ENCODE results near the gene ZNF24.

The ZNF24 gene

GRCh38 chr18:35343936-35344735 is at the start of gene ZNF24:
Gene ZNF24, minus strand, starts transcription at chr18:35344420. Its CDS starts 3,770 bp downstream, at chr18:35340650.
- Histone ChIP-seq H3K9ac (ENCODE audit: low read length) (peak within 1 kb of the TSS; percentile 89), H3K4me1 (ENCODE audit: insufficient read depth, low read length) (peaks cover 28% of the 10 kb centered on the region)

GRCh38 chr18:35393716-35394115 is 49.5 kb upstream of the ZNF24 start:
- H3K4me3 ChIP-seq (ENCODE audit: low read depth in 1 of 2, low read length in 2 of 2): no peak overlapping the region
- H3K27ac ChIP-seq (ENCODE audit: low read depth, low read length): no peak overlapping the region
- no peaks in the 10 kb centered on the region for H3K9me3 ChIP-seq (ENCODE audit: low read length)
- H3K36me3 ChIP-seq (ENCODE audit: insufficient read depth, low read length): no peaks in the 10 kb centered on the region
- no peak overlapping the region for H3K9ac ChIP-seq (ENCODE audit: low read length)
- no peaks in the 10 kb centered on the region for H3K4me1 ChIP-seq (ENCODE audit: insufficient read depth, low read length)
- no peaks in the 10 kb centered on the region for H3K27me3 ChIP-seq (ENCODE audit: control insufficient read depth in 1 of 2, insufficient read depth in 2 of 2, low read length in 2 of 2)

More at GRCh38 chr18:35343936-35344735, at the start of gene ZNF24:
- Histone ChIP-seq H3K4me3 (ENCODE audit: low read depth in 1 of 2, low read length in 2 of 2) (peak within 1 kb of the TSS; percentile 75 to 99), H3K27me3 (ENCODE audit: control insufficient read depth in 1 of 2, insufficient read depth in 2 of 2, low read length in 2 of 2) (no peaks in the 10 kb centered on the region), H3K36me3 (ENCODE audit: insufficient read depth, low read length) (peaks cover 11% of the 10 kb centered on the region), H3K27ac (ENCODE audit: low read depth, low read length) (peak within 1 kb of the TSS; percentile 100), H3K9me3 (ENCODE audit: low read length) (no peaks in the 10 kb centered on the region)

GRCh38 chr18:35392375-35392774 is 48.2 kb upstream of the ZNF24 start:
- Histone ChIP-seq H3K4me1 (ENCODE audit: insufficient read depth, low read length) (no peaks in the 10 kb centered on the region), H3K9me3 (ENCODE audit: low read length) (no peaks in the 10 kb centered on the region), H3K27me3 (ENCODE audit: control insufficient read depth in 1 of 2, insufficient read depth in 2 of 2, low read length in 2 of 2) (no peaks in the 10 kb centered on the region), H3K9ac (ENCODE audit: low read length) (no peak overlapping the region), H3K27ac (ENCODE audit: low read depth, low read length) (no peak overlapping the region), H3K4me3 (ENCODE audit: low read depth in 1 of 2, low read length in 2 of 2) (no peak overlapping the region), H3K36me3 (ENCODE audit: insufficient read depth, low read length) (no peaks in the 10 kb centered on the region)

GRCh38 chr18:35390951-35391700 is 46.9 kb upstream of the ZNF24 start:
- H3K4me3 ChIP-seq (ENCODE audit: low read depth in 1 of 2, low read length in 2 of 2): no peak overlapping the region
- H3K27ac ChIP-seq (ENCODE audit: low read depth, low read length): no peak overlapping the region

GRCh38 chr18:35389095-35389618 is 44.9 kb upstream of the ZNF24 start:
- Histone ChIP-seq H3K4me1 (ENCODE audit: insufficient read depth, low read length) (no peaks in the 10 kb centered on the region), H3K4me3 (ENCODE audit: low read depth in 1 of 2, low read length in 2 of 2) (no peak overlapping the region), H3K27ac (ENCODE audit: low read depth, low read length) (no peak overlapping the region), H3K36me3 (ENCODE audit: insufficient read depth, low read length) (no peaks in the 10 kb centered on the region), H3K9me3 (ENCODE audit: low read length) (no peaks in the 10 kb centered on the region), H3K9ac (ENCODE audit: low read length) (no peak overlapping the region), H3K27me3 (ENCODE audit: control insufficient read depth in 1 of 2, insufficient read depth in 2 of 2, low read length in 2 of 2) (no peaks in the 10 kb centered on the region)

More at GRCh38 chr18:35390951-35391700, 46.9 kb upstream of the ZNF24 start:
- Histone ChIP-seq H3K36me3 (ENCODE audit: insufficient read depth, low read length) (no peaks in the 10 kb centered on the region), H3K9ac (ENCODE audit: low read length) (no peak overlapping the region), H3K9me3 (ENCODE audit: low read length) (no peaks in the 10 kb centered on the region), H3K27me3 (ENCODE audit: control insufficient read depth in 1 of 2, insufficient read depth in 2 of 2, low read length in 2 of 2) (no peaks in the 10 kb centered on the region), H3K4me1 (ENCODE audit: insufficient read depth, low read length) (no peaks in the 10 kb centered on the region)

- H3K4me3 ChIP-seq (ENCODE audit: low read depth in 1 of 2, low read length in 2 of 2): no peak overlapping the region
- H3K27ac ChIP-seq (ENCODE audit: low read depth, low read length): no peak overlapping the region
- no peaks in the 10 kb centered on the region for H3K36me3 ChIP-seq (ENCODE audit: insufficient read depth, low read length)
- no peaks in the 10 kb centered on the region for H3K4me1 ChIP-seq (ENCODE audit: insufficient read depth, low read length)
- no peaks in the 10 kb centered on the region for H3K9me3 ChIP-seq (ENCODE audit: low read length)
- no peak overlapping the region for H3K9ac ChIP-seq (ENCODE audit: low read length)
- no peaks in the 10 kb centered on the region for H3K27me3 ChIP-seq (ENCODE audit: control insufficient read depth in 1 of 2, insufficient read depth in 2 of 2, low read length in 2 of 2)
Measured at GRCh38 chr18:35387152-35387571, 42.9 kb upstream of the ZNF24 start.

- Histone ChIP-seq H3K36me3 (ENCODE audit: insufficient read depth, low read length) (no peaks in the 10 kb centered on the region), H3K4me3 (ENCODE audit: low read depth in 1 of 2, low read length in 2 of 2) (no peak overlapping the region), H3K4me1 (ENCODE audit: insufficient read depth, low read length) (no peaks in the 10 kb centered on the region), H3K27ac (ENCODE audit: low read depth, low read length) (no peak overlapping the region), H3K9me3 (ENCODE audit: low read length) (no peaks in the 10 kb centered on the region), H3K27me3 (ENCODE audit: control insufficient read depth in 1 of 2, insufficient read depth in 2 of 2, low read length in 2 of 2) (no peaks in the 10 kb centered on the region), H3K9ac (ENCODE audit: low read length) (no peak overlapping the region)
Measured at GRCh38 chr18:35386600-35387100, 42.4 kb upstream of the ZNF24 start.

- Histone ChIP-seq H3K4me1 (ENCODE audit: insufficient read depth, low read length) (no peaks in the 10 kb centered on the region), H3K4me3 (ENCODE audit: low read depth in 1 of 2, low read length in 2 of 2) (no peak overlapping the region), H3K36me3 (ENCODE audit: insufficient read depth, low read length) (no peaks in the 10 kb centered on the region)
Measured at GRCh38 chr18:35383136-35383535, 38.9 kb upstream of the ZNF24 start.

GRCh38 chr18:35379421-35379820 is 35.2 kb upstream of the ZNF24 start:
- no peaks in the 10 kb centered on the region for H3K9me3 ChIP-seq (ENCODE audit: low read length)
- H3K36me3 ChIP-seq (ENCODE audit: insufficient read depth, low read length): no peaks in the 10 kb centered on the region
- no peak overlapping the region for H3K27ac ChIP-seq (ENCODE audit: low read depth, low read length)
- no peaks in the 10 kb centered on the region for H3K27me3 ChIP-seq (ENCODE audit: control insufficient read depth in 1 of 2, insufficient read depth in 2 of 2, low read length in 2 of 2)
- peaks cover 8% of the 10 kb centered on the region for H3K4me1 ChIP-seq (ENCODE audit: insufficient read depth, low read length)
- H3K9ac ChIP-seq (ENCODE audit: low read length): no peak overlapping the region
- no peak overlapping the region for H3K4me3 ChIP-seq (ENCODE audit: low read depth in 1 of 2, low read length in 2 of 2)

More at GRCh38 chr18:35383136-35383535, 38.9 kb upstream of the ZNF24 start:
- Histone ChIP-seq H3K27me3 (ENCODE audit: control insufficient read depth in 1 of 2, insufficient read depth in 2 of 2, low read length in 2 of 2) (no peaks in the 10 kb centered on the region), H3K27ac (ENCODE audit: low read depth, low read length) (no peak overlapping the region), H3K9me3 (ENCODE audit: low read length) (no peaks in the 10 kb centered on the region), H3K9ac (ENCODE audit: low read length) (no peak overlapping the region)

GRCh38 chr18:35378574-35378896 is 34.3 kb upstream of the ZNF24 start:
- Histone ChIP-seq H3K4me1 (ENCODE audit: insufficient read depth, low read length) (peaks cover 8% of the 10 kb centered on the region), H3K27me3 (ENCODE audit: control insufficient read depth in 1 of 2, insufficient read depth in 2 of 2, low read length in 2 of 2) (no peaks in the 10 kb centered on the region), H3K9ac (ENCODE audit: low read length) (no peak overlapping the region), H3K36me3 (ENCODE audit: insufficient read depth, low read length) (no peaks in the 10 kb centered on the region), H3K4me3 (ENCODE audit: low read depth in 1 of 2, low read length in 2 of 2) (no peak overlapping the region), H3K9me3 (ENCODE audit: low read length) (no peaks in the 10 kb centered on the region), H3K27ac (ENCODE audit: low read depth, low read length) (no peak overlapping the region)

GRCh38 chr18:35377875-35378573 is 33.8 kb upstream of the ZNF24 start:
- H3K9ac ChIP-seq (ENCODE audit: low read length): no peak overlapping the region
- no peak overlapping the region for H3K27ac ChIP-seq (ENCODE audit: low read depth, low read length)
- no peaks in the 10 kb centered on the region for H3K36me3 ChIP-seq (ENCODE audit: insufficient read depth, low read length)
- no peaks in the 10 kb centered on the region for H3K9me3 ChIP-seq (ENCODE audit: low read length)
- H3K27me3 ChIP-seq (ENCODE audit: control insufficient read depth in 1 of 2, insufficient read depth in 2 of 2, low read length in 2 of 2): no peaks in the 10 kb centered on the region
- H3K4me3 ChIP-seq (ENCODE audit: low read depth in 1 of 2, low read length in 2 of 2): peak overlapping the region in 1 of 2 donors; percentile 81
- peaks cover 8% of the 10 kb centered on the region for H3K4me1 ChIP-seq (ENCODE audit: insufficient read depth, low read length)
